Kidney epithelial cell (primary cell): ENCODE results near the gene CYB561D1. TPM values are rescaled to one million over a fixed set of nuclear protein-coding genes. Genes with fewer than 3 reads are reported as not detected.
A peak's percentile ranks its signal among the peaks of the same experiment; 100 is the strongest.

ENCODE experiments used
- DNase-seq: peaks from one replicate; pipeline ENCODE4 v3.0.0-alpha.2; 2010; ENCODE audit warnings: low read depth
- H3K27me3 ChIP-seq: 2 replicates; pipeline ENCODE4 v1.6.0; 2011; ENCODE audit warnings: low read length; ENCODE audit not compliant: control insufficient read depth, insufficient read depth
- H3K36me3 ChIP-seq: 2 replicates; pipeline ENCODE4 v1.5.1; 2011; ENCODE audit warnings: low read length; ENCODE audit not compliant: control insufficient read depth, insufficient read depth
- H3K4me3 ChIP-seq: 2 replicates; pipeline ENCODE4 v1.5.1; 2011; ENCODE audit warnings: low read depth, mild to moderate bottlenecking, control low read depth, low read length
- CTCF ChIP-seq: IDR thresholded peaks from 2 replicates; pipeline ENCODE4 v1.5.1; 2011; ENCODE audit warnings: mild to moderate bottlenecking, moderate library complexity, low read length, control low read depth, inconsistent platforms; ENCODE audit not compliant: insufficient read depth, poor library complexity, severe bottlenecking
- total RNA-seq: library from RNA; depleted of rRNA; stranded (reverse); fragments of >200 nt; gene quantifications from 2 replicates; pipeline ENCODE4 v1.2.3, GENCODE V29; 2015

Gene CYB561D1
- total RNA-seq, 1 donor from 2014 or later = 13.0 TPM

- H3K4me3 ChIP-seq = no peak overlapping the region
- H3K36me3 ChIP-seq = no peaks in the 10 kb centered on the region
- no peak for TF ChIP-seq CTCF
- H3K27me3 ChIP-seq = no peaks in the 10 kb centered on the region
- DNase-seq = no peak
Measured at GRCh38 chr1:109530457-109531087, 36.7 kb downstream of the CYB561D1 start.

GRCh38 chr1:109531380-109531779, 37.5 kb downstream of the CYB561D1 start:
- DNase-seq = no peak
- Histone ChIP-seq H3K4me3 (no peak overlapping the region), H3K27me3 (no peaks in the 10 kb centered on the region), H3K36me3 (no peaks in the 10 kb centered on the region)
- no peak for TF ChIP-seq CTCF

GRCh38 chr1:109531826-109532364, 38.0 kb downstream of the CYB561D1 start:
- no peak overlapping the region for H3K4me3 ChIP-seq

GRCh38 chr1:109532365-109533136, 38.7 kb downstream of the CYB561D1 start:
- DNase-seq = peak; percentile 26
- peak; percentile 93 for TF ChIP-seq CTCF
- H3K36me3 ChIP-seq = no peaks in the 10 kb centered on the region
- no peak overlapping the region for H3K4me3 ChIP-seq
- no peaks in the 10 kb centered on the region for H3K27me3 ChIP-seq

More at GRCh38 chr1:109531826-109532364, 38.0 kb downstream of the CYB561D1 start:
- no peak for DNase-seq
- H3K27me3 ChIP-seq = no peaks in the 10 kb centered on the region
- no peaks in the 10 kb centered on the region for H3K36me3 ChIP-seq
- no peak for TF ChIP-seq CTCF

- no peak for DNase-seq
- no peaks in the 10 kb centered on the region for H3K27me3 ChIP-seq
- H3K36me3 ChIP-seq = no peaks in the 10 kb centered on the region
- H3K4me3 ChIP-seq = no peak overlapping the region
- no peak for TF ChIP-seq CTCF
Measured at GRCh38 chr1:109534307-109534858, 40.5 kb downstream of the CYB561D1 start.
